Hepatic stellate cell (primary cell): Measurements from ENCODE around the gene CELF2.
"Not testable (repeated sequence)": the region's sequence is repeated elsewhere in the genome, so short reads cannot be mapped to it uniquely, and the experiment has no call there.

ENCODE experiments used
- DNase-seq: peaks from one replicate; pipeline ENCODE4 v3.0.0; 2011; ENCODE audit warnings: low spot score

Gene CELF2

GRCh38 chr10:11017570-11018431, at the start of gene CELF2:
CELF2 (plus strand) TSS chr10:11017872; CDS start chr10:11018090, 218 bp downstream.
- no peak for DNase-seq

GRCh38 chr10:10968257-10968588, 49.4 kb upstream of the CELF2 start:
- no peak for DNase-seq

GRCh38 chr10:10973310-10973709, 44.4 kb upstream of the CELF2 start:
- no peak for DNase-seq

- no peak for DNase-seq
These were observed 42.0 kb upstream of the CELF2 start for GRCh38 chr10:10975647-10976046.

- DNase-seq, result no peak
These were observed 41.0 kb upstream of the CELF2 start for GRCh38 chr10:10976652-10977051.

- no peak for DNase-seq
These were observed 40.3 kb upstream of the CELF2 start for GRCh38 chr10:10977226-10977956.

- no peak for DNase-seq
These were observed 39.7 kb upstream of the CELF2 start for GRCh38 chr10:10977978-10978377.

- no peak for DNase-seq
These were observed 32.3 kb upstream of the CELF2 start for GRCh38 chr10:10985361-10985760.

GRCh38 chr10:10986606-10987005, 31.1 kb upstream of the CELF2 start:
- no peak for DNase-seq

GRCh38 chr10:10987111-10987510, 30.6 kb upstream of the CELF2 start:
- no peak for DNase-seq

GRCh38 chr10:10989669-10990068, 28.0 kb upstream of the CELF2 start:
- no peak for DNase-seq

GRCh38 chr10:10991144-10991543, 26.5 kb upstream of the CELF2 start:
- DNase-seq, result no peak

- DNase-seq, result no peak
These were observed 25.6 kb upstream of the CELF2 start for GRCh38 chr10:10992072-10992471.

GRCh38 chr10:10992961-10993714, 24.5 kb upstream of the CELF2 start:
- DNase-seq, result no peak

- DNase-seq, result no peak
These were observed 23.9 kb upstream of the CELF2 start for GRCh38 chr10:10993785-10994184.

GRCh38 chr10:10994360-10994759, 23.3 kb upstream of the CELF2 start:
- DNase-seq, result no peak

GRCh38 chr10:10995120-10995519, 22.6 kb upstream of the CELF2 start:
- no peak for DNase-seq

GRCh38 chr10:10996966-10997620, 20.6 kb upstream of the CELF2 start:
- no peak for DNase-seq

GRCh38 chr10:10999501-10999900, 18.2 kb upstream of the CELF2 start:
- DNase-seq, result not testable (repeated sequence)

GRCh38 chr10:11002485-11002884, 15.2 kb upstream of the CELF2 start:
- DNase-seq, result no peak

- DNase-seq, result no peak
These were observed 14.8 kb upstream of the CELF2 start for GRCh38 chr10:11002916-11003315.

GRCh38 chr10:11003679-11004078, 14.0 kb upstream of the CELF2 start:
- no peak for DNase-seq
